NCI-H1694 (cell line): ENCODE data around the gene DPAGT1.

Experiments used
- DNase-seq: peaks from one replicate; lab custom pipeline; 2025; lab: John Stamatoyannopoulos, UW

The DPAGT1 gene

DNA sequence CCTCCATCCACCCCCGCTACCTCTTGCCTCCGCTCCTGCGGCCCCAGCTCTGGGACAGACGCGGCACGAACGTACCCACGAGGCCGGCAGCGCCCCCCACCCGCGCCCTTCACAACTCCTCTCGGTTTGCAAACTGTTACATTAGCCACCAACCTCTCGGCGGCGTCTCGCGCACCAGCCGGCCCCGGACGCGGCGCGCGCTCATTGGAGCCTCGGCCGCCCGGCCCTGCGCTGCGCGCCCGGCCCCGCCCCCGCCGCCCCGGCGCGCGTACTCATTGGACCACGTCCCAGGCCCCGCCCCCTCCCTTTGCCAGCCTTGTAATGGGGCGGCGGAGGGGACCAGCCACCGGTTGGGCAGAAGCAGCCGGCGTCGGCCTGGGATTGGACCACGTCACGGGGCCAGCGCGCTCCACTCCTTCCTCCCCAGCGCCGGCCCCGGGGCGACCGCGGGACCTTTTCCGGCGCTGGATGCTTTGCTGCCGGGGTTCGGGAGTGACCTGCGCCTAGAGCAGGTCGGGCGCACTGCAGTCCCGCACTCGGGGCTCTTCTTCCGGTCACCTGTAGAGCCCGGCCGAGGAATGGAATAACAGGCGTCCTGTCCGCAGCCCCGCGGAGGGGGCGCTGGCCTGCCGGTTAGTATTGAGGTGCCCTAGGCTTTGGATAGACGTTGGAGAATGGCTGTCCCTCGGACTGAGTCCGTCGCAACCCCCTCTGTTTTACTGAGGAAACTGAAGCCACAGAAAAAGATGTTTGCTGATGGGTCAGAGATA, 44.5 kb downstream of the DPAGT1 start, which contains the start of gene HYOU1:
HYOU1 (minus strand) TSS at position 206 of the 770 bp plus-strand sequence. CDS start 1,045 bp downstream, outside the sequence.
- peak; percentile 45 for DNase-seq

DNA sequence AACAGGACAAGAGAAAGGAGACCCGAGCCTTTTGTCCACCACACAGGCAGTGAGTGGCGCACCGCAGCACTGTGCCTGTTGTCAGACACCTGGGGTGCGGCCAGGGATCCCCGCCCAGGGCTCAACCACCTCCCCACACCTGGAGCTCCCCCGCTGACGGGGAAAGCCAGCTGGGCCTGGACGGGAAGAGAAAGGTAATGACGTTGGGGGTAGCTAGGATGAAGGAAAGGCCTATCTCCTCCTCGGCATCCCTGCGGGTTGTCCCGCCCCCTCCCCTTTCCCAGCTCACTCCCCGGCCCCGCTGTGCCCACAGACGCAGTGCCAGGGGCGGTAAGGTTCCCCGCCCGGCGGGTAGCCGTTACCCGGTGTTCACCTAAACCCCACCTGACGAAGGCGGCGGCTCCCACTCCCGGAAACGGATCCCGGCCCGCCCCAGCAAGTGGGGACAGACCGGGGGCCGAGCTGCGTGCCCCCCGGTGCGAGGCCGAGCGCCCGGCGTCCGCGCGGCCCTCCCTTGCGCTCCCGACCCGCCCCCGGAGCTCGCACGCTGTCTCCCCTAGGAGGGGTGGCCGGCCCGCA, 45.1 kb downstream of the DPAGT1 start:
- no peak for DNase-seq

DNA sequence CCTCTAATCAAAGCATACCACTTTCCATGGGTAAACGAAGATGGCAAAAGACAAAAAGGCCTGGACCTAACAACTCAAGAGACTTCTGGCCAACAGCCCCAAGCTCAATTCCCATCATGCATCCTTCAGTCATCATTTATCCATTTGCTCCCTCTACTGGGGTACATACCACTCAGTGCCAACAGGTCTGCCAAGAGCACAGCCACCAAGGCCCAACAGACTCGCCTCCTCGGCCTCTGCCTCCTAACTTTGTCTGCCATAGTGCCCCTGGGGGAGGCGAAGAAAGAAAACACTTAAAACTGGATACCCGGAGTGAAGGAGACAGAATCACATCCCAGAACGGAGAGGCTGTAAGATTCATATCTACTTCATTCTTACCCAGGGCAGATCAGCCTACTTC, 45.8 kb downstream of the DPAGT1 start:
- DNase-seq, result no peak

DNA sequence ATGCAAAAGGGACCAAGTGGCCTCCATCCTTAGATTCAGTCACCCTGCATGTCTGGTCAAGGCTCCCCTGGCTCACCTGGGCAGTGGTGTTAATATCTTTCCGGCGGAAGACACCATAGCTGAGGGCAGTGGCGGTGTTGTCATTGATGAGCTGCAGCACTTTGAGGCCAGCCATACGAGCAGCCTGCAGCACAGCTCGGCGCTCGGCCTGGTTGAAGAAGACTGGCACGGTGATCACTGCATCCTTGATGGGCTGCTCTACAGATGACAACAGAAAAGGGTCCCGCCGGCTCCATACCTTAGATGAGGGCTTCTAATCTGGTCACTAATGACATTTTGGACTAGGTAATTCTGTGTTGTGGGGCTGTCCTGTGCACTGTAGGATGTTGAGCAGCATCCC, 47.2 kb downstream of the DPAGT1 start:
- DNase-seq, result no peak

DNA sequence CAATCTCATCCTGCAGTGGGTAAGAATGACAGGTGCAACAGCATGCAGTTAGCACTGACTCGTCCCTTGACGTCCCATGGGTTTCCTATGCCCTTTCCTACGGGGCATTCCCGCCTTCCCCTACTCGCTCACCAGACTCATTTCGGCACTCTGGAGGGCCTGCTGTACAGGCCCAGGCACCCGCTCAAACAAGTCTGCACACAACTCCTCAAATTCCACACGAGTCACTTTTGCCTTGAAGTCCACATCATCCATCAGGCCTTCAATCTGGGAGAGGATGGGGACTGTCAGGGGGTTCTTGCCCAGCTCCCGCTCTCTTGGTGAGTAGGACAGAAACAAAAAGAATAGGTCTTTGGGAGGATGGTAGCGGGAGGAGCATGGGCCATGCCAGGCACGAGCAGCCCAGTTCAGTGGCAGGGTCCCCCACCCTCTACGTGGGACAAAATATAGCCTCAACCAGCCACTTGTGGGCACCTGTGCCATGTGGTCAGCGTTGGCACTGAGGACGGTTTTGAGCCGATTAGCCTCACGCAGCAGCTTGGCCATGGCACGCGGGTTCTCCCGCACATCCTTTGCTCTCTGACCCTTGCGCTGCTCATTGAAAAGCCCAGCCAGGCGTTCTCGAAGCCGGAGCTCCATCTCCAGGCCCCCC, 49.4 kb downstream of the DPAGT1 start:
- DNase-seq, result no peak

DNA sequence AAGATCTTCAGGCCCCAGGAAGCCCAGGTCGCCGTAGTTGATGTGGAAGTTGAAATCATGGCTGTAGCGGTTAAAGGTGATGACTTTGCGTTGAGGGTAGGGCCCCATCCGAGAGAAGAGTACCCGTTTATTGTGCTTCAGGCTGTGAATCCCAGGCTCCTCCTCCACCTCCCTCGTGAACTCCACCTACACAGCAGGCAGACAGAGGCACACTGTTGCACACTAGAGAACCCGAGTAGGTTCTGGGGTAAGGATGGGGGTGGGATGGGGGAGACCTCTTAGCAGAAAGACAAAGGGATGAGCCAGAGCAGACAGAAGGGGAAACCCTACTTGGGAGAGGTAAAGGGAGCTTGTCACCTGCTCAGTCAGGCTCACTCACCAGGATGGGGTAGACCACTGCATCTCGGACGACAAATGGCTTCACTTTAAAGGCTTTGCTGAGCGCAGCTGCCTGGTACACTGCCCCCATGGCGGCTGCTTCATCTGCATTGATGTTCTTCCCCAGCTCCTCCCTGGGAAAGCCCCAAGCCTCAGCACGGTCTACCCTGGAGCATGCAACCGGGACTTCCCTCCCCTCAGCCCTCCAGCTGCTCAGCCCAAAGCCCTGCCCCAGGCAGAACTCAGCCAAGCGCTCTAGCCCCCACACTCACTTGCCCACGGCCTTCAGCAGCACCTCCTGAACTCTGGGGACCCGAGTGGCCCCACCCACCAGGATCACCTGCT, 50.1 kb downstream of the DPAGT1 start:
- no peak for DNase-seq

DNA sequence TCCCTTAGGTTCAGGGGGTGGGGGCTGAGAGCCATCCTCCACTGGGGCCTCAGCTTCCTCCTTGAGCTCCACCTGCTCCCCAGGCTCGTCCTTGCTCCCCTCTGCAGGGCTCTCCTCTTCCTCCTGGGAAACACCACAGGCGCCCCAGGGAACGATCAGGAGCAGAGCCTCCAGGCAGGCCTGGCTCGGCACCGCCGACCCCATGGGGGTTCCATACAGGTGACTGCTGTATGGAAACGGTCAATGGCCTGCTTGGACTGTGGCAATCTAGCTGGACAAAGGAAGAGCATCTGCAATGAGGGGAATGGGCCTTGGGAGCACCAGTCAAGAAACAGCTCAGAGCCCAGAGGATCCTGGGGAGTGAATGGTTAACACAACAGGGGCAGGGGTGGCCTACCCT, 52.6 kb downstream of the DPAGT1 start:
- DNase-seq, result no peak

DNA sequence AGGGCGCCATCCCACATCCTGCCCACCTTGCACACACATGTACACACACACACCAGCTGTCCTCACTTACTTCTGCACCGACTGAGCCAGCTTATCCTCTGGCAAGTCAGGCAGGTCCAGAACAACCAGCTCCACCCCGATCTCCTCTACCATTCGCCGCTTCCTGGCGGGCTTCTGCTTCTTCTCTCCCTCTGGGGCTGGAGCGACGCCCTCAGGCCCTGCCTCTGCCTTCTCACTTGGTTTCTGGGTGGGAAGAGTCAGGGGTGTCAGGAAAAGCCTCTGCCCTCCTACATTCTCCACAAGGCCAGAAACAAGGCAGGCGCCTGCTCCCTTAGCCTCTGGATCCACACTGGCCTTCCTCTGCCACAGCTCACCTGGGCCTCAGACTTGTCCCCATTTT, 53.0 kb downstream of the DPAGT1 start:
- no peak for DNase-seq

DNA sequence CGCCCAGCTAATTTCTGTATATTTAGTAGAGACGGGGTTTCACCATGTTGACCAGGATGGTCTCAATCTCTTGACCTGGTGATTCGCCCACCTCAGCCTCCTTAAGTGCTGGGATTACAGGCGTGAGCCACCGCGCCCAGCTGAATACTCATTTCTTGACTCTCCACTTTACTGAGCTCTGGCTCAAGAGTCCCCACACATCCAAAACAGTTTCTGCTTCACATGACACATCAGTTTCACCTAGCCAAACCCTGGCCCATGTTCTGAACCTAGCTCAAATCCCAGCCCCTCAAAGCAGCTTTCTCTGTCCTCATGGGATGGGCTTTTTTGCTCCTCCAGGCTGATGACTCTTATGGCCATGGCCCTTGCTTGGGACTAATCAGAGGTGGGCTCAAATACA, 54.4 kb downstream of the DPAGT1 start:
- no peak for DNase-seq
